Measurements from ENCODE around the gene ERMP1.

The ERMP1 gene

GRCh38 chr9:5773324-5773999 lies 59.5 kb downstream of the ERMP1 start:
- no peak for DNase-seq

GRCh38 chr9:5767968-5768932 lies 64.7 kb downstream of the ERMP1 start:
- DNase-seq: no peak

GRCh38 chr9:5764130-5764868 lies 68.6 kb downstream of the ERMP1 start:
- DNase-seq: no peak

- no peak for DNase-seq
Measured at GRCh38 chr9:5762421-5762820, 70.5 kb downstream of the ERMP1 start.

- DNase-seq: no peak
Measured at GRCh38 chr9:5760338-5760737, 72.6 kb downstream of the ERMP1 start.

- no peak for DNase-seq
Measured at GRCh38 chr9:5756633-5757032, 76.3 kb downstream of the ERMP1 start.

GRCh38 chr9:5750569-5750968 lies 82.3 kb downstream of the ERMP1 start:
- DNase-seq: no peak

GRCh38 chr9:5749306-5749705 lies 83.6 kb downstream of the ERMP1 start:
- no peak for DNase-seq

- DNase-seq: no peak
Measured at GRCh38 chr9:5748438-5748837, 84.5 kb downstream of the ERMP1 start.

- DNase-seq: no peak
Measured at GRCh38 chr9:5743109-5743508, 89.8 kb downstream of the ERMP1 start.

- no peak for DNase-seq
Measured at GRCh38 chr9:5736563-5737346, 96.2 kb downstream of the ERMP1 start.

GRCh38 chr9:5735072-5735471 lies 97.8 kb downstream of the ERMP1 start:
- DNase-seq: no peak

Measured in stimulated activated CD4-positive, alpha-beta T cell treated with anti-CD3 and anti-CD28 coated beads, Interleukin-4, amount 100 ng/mL, for 1 hour (primary cell).